Measurements from ENCODE around the gene RRAGA.
"Not testable (repeated sequence)": the region's sequence is repeated elsewhere in the genome, so short reads cannot be mapped to it uniquely, and the experiment has no call there.

Gene RRAGA, protein sequence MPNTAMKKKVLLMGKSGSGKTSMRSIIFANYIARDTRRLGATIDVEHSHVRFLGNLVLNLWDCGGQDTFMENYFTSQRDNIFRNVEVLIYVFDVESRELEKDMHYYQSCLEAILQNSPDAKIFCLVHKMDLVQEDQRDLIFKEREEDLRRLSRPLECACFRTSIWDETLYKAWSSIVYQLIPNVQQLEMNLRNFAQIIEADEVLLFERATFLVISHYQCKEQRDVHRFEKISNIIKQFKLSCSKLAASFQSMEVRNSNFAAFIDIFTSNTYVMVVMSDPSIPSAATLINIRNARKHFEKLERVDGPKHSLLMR

DNA sequence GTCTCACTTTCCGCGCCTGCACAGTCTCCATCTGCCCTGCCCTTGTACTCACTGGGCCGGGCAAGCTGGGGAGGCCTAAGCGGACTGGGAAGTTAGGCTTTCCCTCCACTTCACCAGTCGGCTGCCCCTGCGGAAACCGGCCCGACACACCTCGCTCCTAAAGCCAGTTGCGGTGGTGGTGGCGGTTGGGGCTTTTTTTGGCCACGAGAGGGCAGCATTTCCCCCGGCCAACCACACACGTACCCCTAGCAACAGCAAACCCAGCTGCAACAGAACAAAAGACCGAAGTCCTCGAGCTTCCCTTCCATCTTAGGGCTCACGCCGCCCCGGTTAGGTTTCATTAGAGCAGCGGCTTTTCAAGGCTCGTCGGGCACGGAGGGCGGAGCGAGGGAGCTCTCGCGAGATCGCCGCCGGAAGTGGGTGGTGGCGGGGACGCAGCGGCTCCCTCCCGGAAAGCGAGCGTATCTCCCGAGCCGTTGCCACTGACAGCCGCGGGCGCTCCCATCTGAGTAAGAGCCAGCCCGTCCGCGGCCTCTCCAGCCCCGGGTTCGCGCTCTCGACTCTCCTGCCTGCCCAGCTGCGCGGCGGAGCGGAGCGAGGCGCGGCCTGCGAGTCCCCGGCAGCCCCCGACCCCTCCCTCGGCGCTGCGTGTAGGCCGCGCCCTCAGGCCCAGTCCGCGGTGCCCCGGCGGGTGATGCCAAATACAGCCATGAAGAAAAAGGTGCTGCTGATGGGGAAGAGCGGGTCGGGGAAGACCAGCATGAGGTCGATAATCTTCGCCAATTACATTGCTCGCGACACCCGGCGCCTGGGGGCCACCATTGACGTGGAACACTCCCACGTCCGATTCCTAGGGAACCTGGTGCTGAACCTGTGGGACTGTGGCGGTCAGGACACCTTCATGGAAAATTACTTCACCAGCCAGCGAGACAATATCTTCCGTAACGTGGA, at the start of gene RRAGA:
TSS of gene RRAGA (plus strand) at position 462 of the 951 bp plus-strand sequence. CDS start at position 695, 233 bp downstream.
- ATAC-seq (peak; percentile 90), DNase-seq (peak; percentile 96)

DNA sequence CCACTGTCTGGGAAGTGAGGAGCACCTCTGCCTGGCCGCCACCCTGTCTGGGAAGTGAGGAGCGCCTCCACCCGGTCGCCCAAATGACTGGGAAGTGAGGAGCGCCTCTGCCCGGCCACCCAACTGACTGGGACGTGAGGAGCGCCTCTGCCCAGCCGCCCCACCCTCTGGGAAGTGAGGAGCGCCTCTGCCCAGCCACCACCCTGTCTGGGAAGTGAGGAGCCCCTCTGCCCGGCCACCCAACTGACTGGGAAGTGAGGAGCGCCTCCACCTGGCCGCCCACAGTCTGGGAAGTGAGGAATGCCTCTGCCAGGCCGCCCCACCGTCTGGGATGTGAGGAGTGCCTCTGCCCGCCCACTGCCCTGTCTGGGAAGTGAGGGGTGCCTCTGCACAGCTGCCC, 49.1 kb upstream of the RRAGA start:
- no peak for DNase-seq
- ATAC-seq = no peak

GRCh38 chr9:19009391-19009965, 39.7 kb upstream of the RRAGA start:
- DNase-seq (no peak), ATAC-seq (peak; percentile 55)

DNA sequence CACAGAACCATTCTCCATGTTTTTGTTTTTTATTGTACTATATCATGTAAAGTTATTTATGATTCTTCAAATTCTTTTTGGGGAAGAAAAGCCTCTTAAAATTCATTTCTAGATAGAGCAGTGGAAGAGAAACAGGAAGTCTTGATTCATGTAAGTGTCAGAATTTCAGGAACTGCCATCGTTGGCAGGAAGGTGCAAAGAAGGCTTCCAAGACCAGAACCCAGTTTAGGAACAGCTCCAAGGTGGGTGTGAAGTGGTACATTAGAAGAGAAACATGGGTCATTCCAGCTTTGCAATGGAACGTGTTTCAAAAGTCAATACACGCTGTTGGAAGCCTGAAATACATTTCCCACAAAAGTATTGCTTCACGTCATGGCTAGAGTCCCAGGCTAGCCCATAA, 31.0 kb upstream of the RRAGA start:
- ATAC-seq = no peak
- DNase-seq = no peak

GRCh38 chr9:19020886-19021455, 28.3 kb upstream of the RRAGA start:
- ATAC-seq (no peak), DNase-seq (no peak)

DNA sequence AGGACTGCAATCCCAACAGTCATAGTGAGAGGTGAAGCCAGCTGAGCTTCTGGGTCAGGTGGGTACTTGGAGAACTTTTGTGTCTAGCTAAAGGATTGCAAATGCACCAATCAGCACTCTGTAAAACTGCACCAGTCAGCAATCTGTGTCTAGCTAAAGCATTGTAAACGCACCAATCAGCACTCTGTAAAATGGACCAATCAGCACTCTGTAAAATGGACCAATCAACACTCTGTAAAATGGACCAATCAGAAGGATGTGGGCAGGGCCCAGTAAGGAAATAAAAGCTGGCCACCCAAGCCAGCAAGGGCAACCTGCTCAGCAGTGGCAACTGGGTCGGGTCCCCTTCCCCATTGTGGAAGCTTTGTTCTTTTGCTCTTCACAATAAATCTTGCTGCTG, 27.6 kb upstream of the RRAGA start:
- not testable (repeated sequence) for DNase-seq, ATAC-seq

DNA sequence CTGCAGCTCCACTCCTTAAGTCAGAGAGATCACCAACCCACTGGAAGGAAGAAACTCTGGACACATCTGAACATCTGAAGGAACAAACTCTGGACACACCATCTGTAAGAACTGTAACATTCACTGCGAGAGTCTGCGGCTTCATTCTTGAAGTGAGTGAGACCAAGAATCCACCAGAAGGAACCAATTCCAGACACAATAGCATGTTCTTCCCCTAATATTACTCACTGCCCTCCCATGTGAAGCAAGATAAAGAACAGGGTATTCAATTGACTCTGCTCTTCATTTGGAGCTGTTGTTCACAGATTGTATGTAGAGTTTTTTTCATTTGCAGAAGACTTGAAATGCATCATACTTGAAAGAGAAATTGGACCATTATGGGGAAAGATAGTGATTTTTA, 27.0 kb upstream of the RRAGA start:
- DNase-seq = no peak
- no peak for ATAC-seq

DNA sequence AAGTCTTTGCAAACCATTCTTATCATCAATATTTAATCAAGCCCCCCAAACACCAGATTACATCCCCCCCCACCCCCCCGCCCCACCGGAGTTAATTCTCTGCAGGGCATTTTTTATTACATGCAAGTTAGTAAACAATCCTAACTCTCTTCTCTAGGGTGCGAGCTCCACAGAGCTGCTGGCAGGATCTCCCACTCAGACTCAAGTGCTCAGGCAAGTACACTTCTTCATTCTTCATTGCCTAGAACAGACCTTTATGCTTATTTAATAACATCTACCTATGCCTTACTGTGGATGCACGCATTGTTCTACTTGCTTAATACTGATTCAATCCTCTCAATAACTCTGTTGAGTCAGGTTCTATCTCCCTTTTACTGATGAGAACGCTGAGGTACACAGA, 26.1 kb upstream of the RRAGA start:
- no peak for DNase-seq
- no peak for ATAC-seq

DNA sequence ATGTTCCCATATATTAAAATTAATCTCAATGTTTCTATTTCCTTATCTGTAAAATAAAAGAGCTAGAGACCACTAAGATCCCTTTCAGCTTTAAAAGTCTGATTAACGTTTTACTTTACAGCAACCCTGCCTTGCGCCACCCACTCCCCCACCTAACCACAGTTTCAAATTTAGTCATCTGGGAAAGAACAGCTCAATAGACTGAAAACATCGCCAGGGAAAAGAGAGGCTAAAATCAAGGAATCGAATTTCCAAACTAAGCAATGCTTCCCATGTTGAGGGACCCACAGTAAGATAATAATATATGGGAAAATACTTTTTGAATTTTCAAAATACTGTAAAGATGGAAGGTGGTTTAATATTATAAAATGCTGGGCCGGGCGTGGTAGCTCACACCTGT, 22.9 kb upstream of the RRAGA start:
- peak; percentile 25 for DNase-seq
- peak; percentile 49 for ATAC-seq

- no peak for ATAC-seq
- DNase-seq = no peak
Measured at GRCh38 chr9:19027825-19028224, 21.4 kb upstream of the RRAGA start.

- DNase-seq (no peak), ATAC-seq (peak; percentile 52)
Measured at GRCh38 chr9:19028835-19029451, 20.3 kb upstream of the RRAGA start.

DNA sequence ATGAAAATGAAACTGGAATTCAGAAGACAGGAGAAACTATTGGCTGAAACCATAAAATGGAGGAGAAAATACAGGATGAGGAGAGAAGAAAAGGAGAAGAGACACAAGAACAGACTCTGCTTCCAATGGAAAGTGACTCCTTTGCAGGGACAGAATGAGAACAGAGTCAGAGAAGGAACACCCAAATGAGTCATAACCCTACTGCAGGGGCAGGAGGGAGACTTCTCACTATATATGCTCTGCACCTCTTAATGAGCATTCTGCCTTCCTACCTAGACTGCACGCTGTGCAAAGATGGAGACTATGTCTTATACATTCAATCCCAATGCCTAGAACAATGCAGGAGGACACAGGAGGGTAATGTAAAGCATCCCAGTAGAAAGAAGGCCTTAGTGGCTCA, 18.3 kb upstream of the RRAGA start:
- no peak for DNase-seq
- no peak for ATAC-seq

GRCh38 chr9:19032406-19032805, 16.8 kb upstream of the RRAGA start:
- no peak for DNase-seq
- no peak for ATAC-seq

DNA sequence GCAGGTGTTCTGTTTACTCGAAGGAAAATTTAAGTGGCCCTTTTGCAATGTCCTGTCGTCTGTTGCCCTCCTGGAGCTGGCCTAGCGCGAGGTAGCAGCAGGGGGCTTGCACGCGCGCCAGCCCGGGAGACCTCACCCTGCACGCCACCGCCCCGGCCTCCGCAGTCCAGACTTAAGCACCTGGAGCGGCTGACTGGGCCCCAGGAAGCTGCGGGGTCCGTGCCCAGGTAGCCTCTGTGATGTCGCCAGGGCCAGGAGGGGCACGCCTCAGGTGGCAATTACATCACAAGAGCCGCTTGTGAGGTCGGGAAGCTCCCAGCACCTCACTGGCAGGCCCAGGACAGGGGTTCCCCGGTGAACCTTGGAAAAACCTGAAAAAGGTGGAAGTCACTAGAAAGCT, 16.2 kb upstream of the RRAGA start, which contains the start of gene SAXO1:
TSS of gene SAXO1 (minus strand) at position 195 of the 400 bp plus-strand sequence. CDS start 301 bp downstream, outside the sequence.
- no peak for ATAC-seq
- DNase-seq = no peak

- ATAC-seq (no peak), DNase-seq (no peak)
Measured at GRCh38 chr9:19036611-19037010, 12.6 kb upstream of the RRAGA start.

- ATAC-seq (no peak), DNase-seq (peak; percentile 26)
Measured at GRCh38 chr9:19049917-19050636, 850 bp downstream of the RRAGA start.

- ATAC-seq (no peak), DNase-seq (no peak)
Measured at GRCh38 chr9:19050637-19051591, 1.7 kb downstream of the RRAGA start.

DNA sequence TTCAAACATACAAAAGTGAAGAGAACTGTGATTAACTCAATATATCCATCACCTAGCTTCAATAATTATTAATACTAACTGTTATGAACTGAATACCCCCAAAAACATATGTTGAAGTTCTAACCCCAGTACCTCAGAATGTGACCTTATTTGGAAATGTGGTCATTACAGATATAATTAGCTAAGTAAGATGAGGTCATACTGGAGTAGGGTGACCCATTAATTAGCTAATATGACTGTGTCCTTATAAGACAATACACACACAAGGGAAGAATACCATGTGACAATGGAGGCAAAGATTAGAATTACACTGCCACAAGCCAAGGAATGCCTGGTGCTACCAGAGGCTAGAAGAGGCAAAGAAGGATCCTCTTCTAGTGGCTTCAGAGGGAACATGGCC, 7.8 kb downstream of the RRAGA start:
- ATAC-seq = no peak
- DNase-seq = no peak

DNA sequence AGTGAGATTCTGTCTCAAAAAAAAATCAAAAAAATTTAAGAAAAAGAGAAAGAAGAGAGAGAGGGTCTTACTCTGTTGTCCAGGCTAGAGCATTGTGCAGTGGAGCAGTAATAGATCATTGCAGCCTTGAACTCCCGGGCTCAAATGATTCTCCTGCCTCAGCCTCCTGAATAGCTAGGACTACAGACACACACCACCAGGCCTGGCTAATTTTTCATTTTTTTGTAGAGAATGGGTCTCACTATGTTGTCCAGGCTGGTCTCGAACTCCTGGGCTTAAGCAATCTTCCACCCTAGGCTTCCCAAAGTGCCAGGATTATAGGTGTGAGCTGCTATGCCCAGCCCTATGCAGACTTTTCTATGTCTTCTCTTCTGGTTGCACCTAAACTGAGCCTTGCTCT, 25.0 kb downstream of the RRAGA start:
- ATAC-seq (no peak), DNase-seq (no peak)

DNA sequence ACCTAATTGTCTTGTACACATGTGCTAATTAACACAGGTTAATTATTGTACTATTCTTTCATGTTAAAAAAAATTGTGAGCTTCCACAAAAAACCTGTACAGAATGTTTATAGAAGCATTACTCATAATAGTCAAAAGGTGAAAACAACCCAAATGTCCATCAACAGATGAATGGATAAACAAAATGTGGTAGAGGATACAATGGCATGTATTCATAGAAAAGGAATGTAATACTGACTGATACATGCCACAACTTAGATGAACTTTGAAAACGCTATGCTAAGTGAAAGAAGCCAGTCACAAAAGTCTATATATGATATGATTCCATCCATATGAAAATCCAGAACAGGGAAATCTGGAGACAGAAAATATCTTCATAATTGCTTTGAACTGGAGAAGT, 25.6 kb downstream of the RRAGA start:
- DNase-seq (no peak), ATAC-seq (no peak)

Data from stimulated activated naive CD8-positive, alpha-beta T cell treated with anti-CD3 and anti-CD28 coated beads, Interleukin-15, Interleukin-2, amounts not matched to agents 100 U/mL and 50 U/mL, for 24 hours (primary cell).